BJ (cell line): ENCODE measurements around the gene LTF. TPM values are rescaled to one million over a fixed set of nuclear protein-coding genes. Genes with fewer than 3 reads are reported as not detected.

Experiments used
- CTCF ChIA-PET: fragments of 350-600 bp; formaldehyde crosslinking; extraction: SDS; loops from one replicate; lab custom pipeline; 2021; ENCODE audit warnings: antibody characterized with exemption, inconsistent platforms; lab: Yijun Ruan, JAX
- POLR2A ChIA-PET: fragments of 300-600 bp; sonication (Branson Sonifier 250); formaldehyde crosslinking; extraction: SDS; loops from one replicate; lab custom pipeline; 2021; ENCODE audit warnings: antibody characterized with exemption; lab: Charles Lee
- DNase-seq: peaks from one replicate; pipeline ENCODE4 v3.0.0-alpha.2; 2011; ENCODE audit warnings: low read depth
- H3K27me3 ChIP-seq: 2 replicates; pipeline ENCODE4 v1.6.0; 2011; ENCODE audit warnings: low read length; ENCODE audit not compliant: control insufficient read depth, insufficient read depth
- H3K36me3 ChIP-seq: 2 replicates; pipeline ENCODE4 v1.5.1; 2011; ENCODE audit warnings: low read length; ENCODE audit not compliant: control insufficient read depth, insufficient read depth
- H3K4me3 ChIP-seq: 2 replicates; pipeline ENCODE4 v1.5.1; 2011; ENCODE audit warnings: low read depth, mild to moderate bottlenecking, control low read depth, low read length
- polyA plus RNA-seq: library from polyadenylated mRNA; depleted of rRNA; stranded (reverse); fragments of >200 nt; gene quantifications from 2 replicates; pipeline ENCODE4 v1.2.3, GENCODE V29; 2011
- TF ChIP-seq, protein P1 (sequence below): IDR thresholded peaks from 2 replicates; pipeline ENCODE4 v1.5.1; 2011; ENCODE audit warnings: low read depth, mild to moderate bottlenecking, control low read depth, inconsistent platforms, low read length, moderate library complexity; ENCODE audit not compliant: insufficient read depth

The LTF gene
- polyA plus RNA-seq, 1 experiment = not detected

DNA sequence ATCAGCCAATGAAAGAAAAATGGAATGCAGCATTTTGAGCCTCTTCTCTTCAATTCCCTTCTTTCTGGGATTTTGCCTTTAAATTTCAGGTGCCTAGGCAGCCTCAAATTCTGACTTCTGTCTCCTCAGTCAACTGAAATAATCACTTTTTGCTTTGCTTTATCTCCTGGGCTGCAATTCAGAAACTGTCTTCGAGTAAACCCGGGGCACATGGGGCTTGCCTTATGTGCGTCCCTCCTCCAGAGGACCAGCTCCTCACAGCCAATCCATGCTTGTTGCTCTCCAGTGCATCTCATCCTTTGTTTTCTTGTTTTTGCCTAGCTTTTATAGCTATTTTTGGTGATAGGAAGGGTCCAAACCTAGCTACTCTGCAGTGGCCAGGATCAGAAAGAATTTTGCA lies 41.8 kb upstream of the LTF start:
- DNase-seq = no peak
- TF ChIP-seq, protein P1, sequence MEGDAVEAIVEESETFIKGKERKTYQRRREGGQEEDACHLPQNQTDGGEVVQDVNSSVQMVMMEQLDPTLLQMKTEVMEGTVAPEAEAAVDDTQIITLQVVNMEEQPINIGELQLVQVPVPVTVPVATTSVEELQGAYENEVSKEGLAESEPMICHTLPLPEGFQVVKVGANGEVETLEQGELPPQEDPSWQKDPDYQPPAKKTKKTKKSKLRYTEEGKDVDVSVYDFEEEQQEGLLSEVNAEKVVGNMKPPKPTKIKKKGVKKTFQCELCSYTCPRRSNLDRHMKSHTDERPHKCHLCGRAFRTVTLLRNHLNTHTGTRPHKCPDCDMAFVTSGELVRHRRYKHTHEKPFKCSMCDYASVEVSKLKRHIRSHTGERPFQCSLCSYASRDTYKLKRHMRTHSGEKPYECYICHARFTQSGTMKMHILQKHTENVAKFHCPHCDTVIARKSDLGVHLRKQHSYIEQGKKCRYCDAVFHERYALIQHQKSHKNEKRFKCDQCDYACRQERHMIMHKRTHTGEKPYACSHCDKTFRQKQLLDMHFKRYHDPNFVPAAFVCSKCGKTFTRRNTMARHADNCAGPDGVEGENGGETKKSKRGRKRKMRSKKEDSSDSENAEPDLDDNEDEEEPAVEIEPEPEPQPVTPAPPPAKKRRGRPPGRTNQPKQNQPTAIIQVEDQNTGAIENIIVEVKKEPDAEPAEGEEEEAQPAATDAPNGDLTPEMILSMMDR = no peak
- CTCF ChIA-PET = interaction anchor here (1.1 kb wide), 1 partner anchor 18 kb away, joined by 3 read pairs; no protein-coding TSS in a partner anchor
- POLR2A ChIA-PET = no interaction called here
- Histone ChIP-seq H3K36me3 (no peaks in the 10 kb centered on the region), H3K4me3 (no peak overlapping the region), H3K27me3 (no peaks in the 10 kb centered on the region)

- TF ChIP-seq, protein P1 = no peak
- ChIA-PET CTCF (interaction anchor here (1.0 to 1.2 kb wide), 3 partner anchors 10 to 19 kb away, joined by 3 to 4 read pairs (median 4); no protein-coding TSS in a partner anchor), POLR2A (no interaction called here)
- no peaks in the 10 kb centered on the region for H3K27me3 ChIP-seq
- no peaks in the 10 kb centered on the region for H3K36me3 ChIP-seq
- no peak for DNase-seq
- H3K4me3 ChIP-seq = no peak overlapping the region
Observed at GRCh38 chr3:46505953-46506352, 41.2 kb upstream of the LTF start.

DNA sequence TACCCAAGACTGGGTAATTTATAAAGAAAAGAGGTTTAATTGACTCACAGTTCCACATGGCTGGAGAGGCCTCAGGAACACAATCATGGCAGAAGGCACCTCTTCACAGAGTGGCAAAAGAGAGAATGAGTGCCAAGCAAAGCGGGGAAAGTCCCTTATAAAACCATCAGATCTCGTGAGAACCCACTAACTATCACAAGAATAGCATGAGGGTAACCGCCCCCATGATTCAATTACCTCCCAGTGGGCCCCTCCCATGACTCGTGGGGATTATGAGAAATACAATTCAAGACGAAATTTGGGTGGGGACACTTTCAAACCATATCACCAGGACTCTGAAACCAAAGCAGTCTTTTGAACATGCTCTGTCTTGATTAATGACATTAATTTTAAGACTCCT lies 40.1 kb upstream of the LTF start:
- Histone ChIP-seq H3K27me3 (no peaks in the 10 kb centered on the region), H3K4me3 (no peak overlapping the region), H3K36me3 (no peaks in the 10 kb centered on the region)
- no peak for DNase-seq
- ChIA-PET CTCF (interaction anchor here (1.0 kb wide), 1 partner anchor 17 kb away, joined by 4 read pairs; no protein-coding TSS in a partner anchor), POLR2A (no interaction called here)
- TF ChIP-seq, protein P1 = no peak

DNA sequence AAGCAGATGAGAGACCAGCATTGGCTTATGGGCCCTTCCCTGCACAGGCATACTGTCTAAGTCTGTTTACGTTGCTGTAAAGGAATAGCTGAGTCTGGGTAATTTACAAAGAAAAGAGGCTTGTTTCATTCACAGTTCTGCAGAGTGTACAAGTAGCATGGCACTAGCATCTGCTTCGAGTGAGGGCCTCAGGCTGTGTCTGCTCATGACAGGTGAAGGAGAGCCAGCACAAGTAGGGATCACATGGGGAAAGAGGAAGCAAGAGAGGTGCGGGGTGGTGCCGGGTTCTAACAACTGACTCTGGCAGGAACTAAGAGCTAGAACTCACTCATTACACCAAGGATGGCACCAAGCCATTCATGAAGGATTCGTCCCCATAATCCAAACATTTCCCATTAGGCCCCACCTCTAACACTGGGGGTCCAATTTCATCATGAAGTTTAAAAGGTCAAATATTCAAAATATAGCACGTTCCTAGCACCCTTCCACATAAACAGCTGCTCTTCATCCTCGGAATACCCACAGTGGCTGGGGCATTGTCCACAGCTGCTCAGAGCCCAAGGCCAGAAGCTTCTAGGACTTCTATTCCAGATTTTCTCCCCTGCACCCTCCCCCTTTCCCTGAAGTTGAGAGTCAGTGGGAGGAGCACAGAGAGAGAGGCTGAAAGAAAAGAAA lies 38.6 kb upstream of the LTF start:
- no peak for DNase-seq
- Histone ChIP-seq H3K27me3 (no peaks in the 10 kb centered on the region), H3K4me3 (no peak overlapping the region), H3K36me3 (no peaks in the 10 kb centered on the region)
- ChIA-PET CTCF (interaction anchor here (1.0 to 1.2 kb wide), 2 partner anchors 14 to 54 kb away, joined by 3 to 7 read pairs; no protein-coding TSS in a partner anchor), POLR2A (no interaction called here)
- TF ChIP-seq, protein P1 = no peak

GRCh38 chr3:46501702-46502101 lies 37.0 kb upstream of the LTF start:
- Histone ChIP-seq H3K4me3 (no peak overlapping the region), H3K36me3 (no peaks in the 10 kb centered on the region), H3K27me3 (no peaks in the 10 kb centered on the region)
- DNase-seq = peak; percentile 33
- TF ChIP-seq, protein P1 = no peak
- ChIA-PET POLR2A (no interaction called here), CTCF (interaction anchor here (0.7 to 6.2 kb wide), 3 partner anchors 12 to 129 kb away, joined by 3 to 49 read pairs (median 5); no protein-coding TSS in a partner anchor)
